Neural cell (in vitro differentiated cells): ENCODE results near the gene AMFR. TPM values are rescaled to one million over a fixed set of nuclear protein-coding genes. Genes with fewer than 3 reads are reported as not detected.
A peak's percentile ranks its signal among the peaks of the same experiment; 100 is the strongest.

Experiments used
- H2AFZ ChIP-seq: fragments of 200-600, 300-800 bp; sonication (generic), shearing (Covaris generic); 2 replicates; pipeline ENCODE4 v1.6.0; 2014; ENCODE audit warnings: low read depth, mild to moderate bottlenecking, antibody characterized with exemption, low read length, moderate library complexity
- H3F3A ChIP-seq: fragments of 200-600 bp; shearing (Covaris generic); 2 replicates; pipeline ENCODE4 v1.6.1; 2016; ENCODE audit warnings: mild to moderate bottlenecking, moderate library complexity, mixed read lengths, antibody characterized with exemption, low read length; ENCODE audit not compliant: insufficient read depth, poor library complexity, severe bottlenecking
- H3K27ac ChIP-seq: fragments of 200-600, 300-800 bp; sonication (generic), shearing (Covaris generic); 2 replicates; pipeline ENCODE4 v1.5.1; 2014; ENCODE audit warnings: mild to moderate bottlenecking, low read length, moderate library complexity
- H3K27me3 ChIP-seq: fragments of 300-800, 200-600 bp; sonication (generic), shearing (Covaris generic); 2 replicates; pipeline ENCODE4 v1.6.0; 2014; ENCODE audit warnings: mild to moderate bottlenecking, low read depth, low read length, moderate library complexity; ENCODE audit not compliant: insufficient read depth
- H3K36me3 ChIP-seq: fragments of 300-800, 200-600 bp; sonication (generic), shearing (Covaris generic); 2 replicates; pipeline ENCODE4 v1.5.1; 2014; ENCODE audit warnings: mild to moderate bottlenecking, antibody characterized with exemption, low read length, moderate library complexity; ENCODE audit not compliant: insufficient read depth
- H3K4me2 ChIP-seq: fragments of 300-800, 200-600 bp; sonication (generic), shearing (Covaris generic); 2 replicates; pipeline ENCODE4 v1.6.0; 2014; ENCODE audit warnings: mild to moderate bottlenecking, low read length
- H3K4me3 ChIP-seq: fragments of 300-800, 200-600 bp; sonication (generic), shearing (Covaris generic); 2 replicates; pipeline ENCODE4 v1.5.1; 2014; ENCODE audit warnings: mild to moderate bottlenecking, low read length, moderate library complexity
- H3K79me2 ChIP-seq: fragments of 200-600 bp; shearing (Covaris generic); replicated peaks from 2 replicates; pipeline ENCODE4 v1.6.0; 2014; ENCODE audit warnings: mild to moderate bottlenecking, low read length, moderate library complexity; ENCODE audit not compliant: insufficient read depth
- H3K9ac ChIP-seq: fragments of 300-800, 200-600 bp; sonication (generic), shearing (Covaris generic); 2 replicates; pipeline ENCODE4 v1.6.1; 2016; ENCODE audit warnings: mild to moderate bottlenecking, low read length, mixed read lengths
- H3K9me2 ChIP-seq: fragments of 200-600 bp; shearing (Covaris generic); 2 replicates; pipeline ENCODE4 v1.6.1; 2016; ENCODE audit warnings: mild to moderate bottlenecking, low read length, mixed read lengths; ENCODE audit not compliant: insufficient read depth
- H3K9me3 ChIP-seq: fragments of 200-600, 300-800 bp; sonication (generic), shearing (Covaris generic); 2 replicates; pipeline ENCODE4 v1.6.1; 2016; ENCODE audit warnings: mild to moderate bottlenecking, mixed run types, low read length, moderate library complexity, mixed read lengths
- H4K20me1 ChIP-seq: fragments of 200-600 bp; shearing (Covaris generic); 2 replicates; pipeline ENCODE4 v1.6.1; 2016; ENCODE audit warnings: mild to moderate bottlenecking, mixed run types; ENCODE audit not compliant: insufficient read depth
- CTCF ChIP-seq: fragments of 450-650 bp; IDR thresholded peaks from 2 replicates; pipeline ENCODE4 v1.5.1; 2014; ENCODE audit warnings: antibody characterized with exemption, mild to moderate bottlenecking, moderate library complexity; ENCODE audit not compliant: poor library complexity, severe bottlenecking
- EP300 ChIP-seq: fragments of 450-650 bp; conservative IDR thresholded peaks from 2 replicates; pipeline ENCODE4 v1.6.1; 2014; ENCODE audit warnings: antibody characterized with exemption, mild to moderate bottlenecking, moderate library complexity; ENCODE audit not compliant: poor library complexity, severe bottlenecking
- EZH2 ChIP-seq: fragments of 200-600, 300-800 bp; shearing (Covaris generic), sonication (generic); IDR thresholded peaks from 2 replicates; pipeline ENCODE4 v1.6.1; 2014; ENCODE audit warnings: antibody characterized with exemption, low read length, borderline replicate concordance, mild to moderate bottlenecking; ENCODE audit not compliant: insufficient read depth, poor library complexity, severe bottlenecking
- MXI1 ChIP-seq: fragments of 450-650 bp; conservative IDR thresholded peaks from 2 replicates; pipeline ENCODE4 v1.6.1; 2014; ENCODE audit warnings: antibody characterized with exemption, mild to moderate bottlenecking; ENCODE audit not compliant: poor library complexity, severe bottlenecking
- POLR2AphosphoS5 ChIP-seq: IDR thresholded peaks from 2 replicates; pipeline ENCODE4 v1.6.1; 2012
- RAD21 ChIP-seq: fragments of 450-650 bp; conservative IDR thresholded peaks from 2 replicates; pipeline ENCODE4 v1.6.1; 2014; ENCODE audit warnings: antibody characterized with exemption, mild to moderate bottlenecking, moderate library complexity
- REST ChIP-seq: IDR thresholded peaks from 2 replicates; pipeline ENCODE4 v1.6.1; 2012; ENCODE audit warnings: borderline replicate concordance
- SMC3 ChIP-seq: fragments of 450-650 bp; conservative IDR thresholded peaks from 2 replicates; pipeline ENCODE4 v1.6.1; 2014; ENCODE audit warnings: antibody characterized with exemption, mild to moderate bottlenecking, moderate library complexity; ENCODE audit not compliant: poor library complexity
- TAF1 ChIP-seq: IDR thresholded peaks from 2 replicates; pipeline ENCODE4 v1.6.1; 2012; ENCODE audit warnings: low read depth
- polyA plus RNA-seq: library from polyadenylated mRNA; depleted of rRNA; stranded (reverse); fragments of >200 nt; gene quantifications from 2 replicates; pipeline ENCODE4 v1.2.3, GENCODE V29; 2014

Gene AMFR
- polyA plus RNA-seq, 1 donor from 2014 or later: 101 TPM

- Histone ChIP-seq H3K4me3 (no peak overlapping the region), H3K27ac (no peak overlapping the region), H4K20me1 (no peaks in the 10 kb centered on the region), H3K79me2 (no peaks in the 10 kb centered on the region), H3F3A (no peaks in the 10 kb centered on the region), H3K9me2 (no peaks in the 10 kb centered on the region), H3K27me3 (no peaks in the 10 kb centered on the region), H3K9ac (no peak overlapping the region), H3K36me3 (peaks cover 7% of the 10 kb centered on the region), H3K9me3 (no peaks in the 10 kb centered on the region), H2AFZ (no peak overlapping the region), H3K4me2 (no peak overlapping the region)
- TF ChIP-seq REST (no peak), SMC3 (no peak), POLR2AphosphoS5 (peak; percentile 57), RAD21 (no peak), CTCF (no peak)
Measured at GRCh38 chr16:56363181-56363716, 62.1 kb downstream of the AMFR start.

- Histone ChIP-seq H4K20me1 (no peaks in the 10 kb centered on the region), H3K27me3 (no peaks in the 10 kb centered on the region), H3F3A (no peaks in the 10 kb centered on the region), H3K4me2 (no peak overlapping the region), H3K9me3 (no peaks in the 10 kb centered on the region), H3K9me2 (no peaks in the 10 kb centered on the region), H2AFZ (no peak overlapping the region), H3K9ac (no peak overlapping the region), H3K79me2 (no peaks in the 10 kb centered on the region), H3K27ac (no peak overlapping the region), H3K36me3 (peaks cover 7% of the 10 kb centered on the region), H3K4me3 (no peak overlapping the region)
- no peak for TF ChIP-seq POLR2AphosphoS5
- TF ChIP-seq MXI1: no peak
- no peak for TF ChIP-seq EP300
- no peak for TF ChIP-seq RAD21
- no peak for TF ChIP-seq REST
- TF ChIP-seq CTCF: no peak
- TF ChIP-seq SMC3: no peak
- TF ChIP-seq EZH2: no peak
- TF ChIP-seq TAF1: no peak
Measured at GRCh38 chr16:56362706-56363105, 62.6 kb downstream of the AMFR start.
